K562 (cell line): Measurements from ENCODE around the gene AKNAD1. TPM values are rescaled to one million over a fixed set of nuclear protein-coding genes. Genes with fewer than 3 reads are reported as not detected.

ENCODE experiments used
- ATAC-seq: fragments of 200-7000 bp; cut with Tn5 transposase; 3 replicates; pipeline ENCODE4 v1.9.1; 2020; ENCODE audit warnings: moderate library complexity
- BruUV-seq: library from RNA; stranded (reverse); fragments of 400-500 nt; replicated peaks from 2 replicates; lab custom pipeline; 2021; lab: Mats Ljungman, UMichigan
- CTCF ChIA-PET: fragments of 300-600 bp; formaldehyde crosslinking; extraction: SDS; loops from one replicate; lab custom pipeline; 2021; ENCODE audit warnings: low intra/inter-chr PET ratio; lab: Yijun Ruan, JAX
- POLR2A ChIA-PET: fragments of 300-600, 350-650 bp; sonication (Branson Sonifier 250); formaldehyde crosslinking; extraction: SDS; loops from one replicate; lab custom pipeline; 2021; ENCODE audit warnings: antibody characterized with exemption, inconsistent platforms; lab: Yijun Ruan, JAX
- DNase-seq, 4 experiments: peaks; one replicate each; pipeline versions ENCODE4 v3.0.0 to v3.0.0-alpha.2; 2011 to 2018; ENCODE audit warnings: low spot score in 3 of 4, mixed read lengths in 3 of 4; ENCODE audit errors: extremely low read depth in 1 of 4
- FAIRE-seq: peaks from 2 replicates; lab custom pipeline; 2011; peaks lifted over from hg19 to GRCh38; lab: Jason Lieb, UNC
- H2AFZ ChIP-seq: 2 replicates; pipeline ENCODE4 v1.6.0; 2011; ENCODE audit warnings: low read depth, low read length, control low read depth, inconsistent platforms
- H3K27ac ChIP-seq: fragments of 200-600 bp; 3 replicates; pipeline ENCODE4 v1.8.0; 2011; ENCODE audit warnings: low read depth, mild to moderate bottlenecking, control low read depth, inconsistent platforms, low read length, moderate library complexity, mixed read lengths; ENCODE audit errors: extremely low read depth
- H3K27me3 ChIP-seq, 2 experiments: fragments of 300-600 bp in 1 of 2; 2 replicates in 1 of 2; 3 replicates in 1 of 2; pipeline versions ENCODE4 v1.6.0 to v1.8.0; 2011; ENCODE audit warnings: inconsistent platforms in 2 of 2, low read length in 2 of 2, mild to moderate bottlenecking in 1 of 2, mixed read lengths in 1 of 2, moderate library complexity in 1 of 2; ENCODE audit not compliant: control insufficient read depth in 2 of 2, insufficient read depth in 2 of 2
- H3K36me3 ChIP-seq: fragments of 300-600 bp; 3 replicates; pipeline ENCODE4 v1.8.0; 2011; ENCODE audit warnings: mild to moderate bottlenecking, low read length, inconsistent platforms; ENCODE audit not compliant: control insufficient read depth, insufficient read depth
- H3K4me1 ChIP-seq, 2 experiments: fragments of 200-600 bp in 1 of 2; replicated peaks in 1 of 2; 2 replicates in 1 of 2; 3 replicates in 1 of 2; pipeline versions ENCODE4 v1.5.1 to v1.8.0; 2011; ENCODE audit warnings: inconsistent platforms in 2 of 2, low read length in 2 of 2, mild to moderate bottlenecking in 1 of 2, mixed read lengths in 1 of 2, moderate library complexity in 1 of 2; ENCODE audit not compliant: control insufficient read depth in 2 of 2, insufficient read depth in 2 of 2
- H3K4me2 ChIP-seq: 2 replicates; pipeline ENCODE4 v1.6.1; 2011; ENCODE audit warnings: low read length, control low read depth, inconsistent platforms, mixed read lengths; ENCODE audit not compliant: insufficient read depth
- H3K4me3 ChIP-seq: fragments of 200-600 bp; sonication (generic), shearing (Covaris generic); 2 replicates; pipeline ENCODE4 v1.5.1; 2016; ENCODE audit warnings: control low read depth, inconsistent platforms
- H3K79me2 ChIP-seq: fragments of 200-600 bp; 3 replicates; pipeline ENCODE4 v1.8.0; 2011; ENCODE audit warnings: low read length, inconsistent platforms; ENCODE audit not compliant: control insufficient read depth, insufficient read depth
- H3K9ac ChIP-seq, 2 experiments: 2 replicates each; pipeline versions ENCODE4 v1.6.0 to v1.6.1; 2011; ENCODE audit warnings: low read depth in 2 of 2, low read length in 2 of 2, control low read depth in 1 of 2, inconsistent platforms in 1 of 2, mild to moderate bottlenecking in 1 of 2, mixed read lengths in 1 of 2; ENCODE audit not compliant: insufficient read depth in 1 of 2
- H3K9me1 ChIP-seq: one replicate; pipeline ENCODE4 v1.6.0; 2011; ENCODE audit warnings: inconsistent platforms, mild to moderate bottlenecking, low read length, moderate library complexity; ENCODE audit not compliant: control insufficient read depth, insufficient read depth
- H3K9me3 ChIP-seq: replicated peaks from 2 replicates; pipeline ENCODE4 v1.5.1; 2011; ENCODE audit warnings: low read depth, low read length, inconsistent platforms; ENCODE audit not compliant: control insufficient read depth, insufficient read depth
- H4K20me1 ChIP-seq: replicated peaks from 2 replicates; pipeline ENCODE4 v1.6.1; 2011; ENCODE audit warnings: low read length, inconsistent platforms, mixed read lengths; ENCODE audit not compliant: control insufficient read depth, insufficient read depth
- ADNP ChIP-seq: fragments of 200-800 bp; sonication (Bioruptor generic); IDR thresholded peaks from 2 replicates; pipeline ENCODE4 v1.6.1; 2016; ENCODE audit warnings: missing genetic modification characterization, missing compliant biosample characterization
- BCOR ChIP-seq: fragments of 450-650 bp; IDR thresholded peaks from 2 replicates; pipeline ENCODE4 v1.6.1; 2016
- CHD4 ChIP-seq: fragments of 200-600 bp; sonication (generic); IDR thresholded peaks from 3 replicates; pipeline ENCODE4 v1.6.1; 2012; ENCODE audit warnings: low read depth, mild to moderate bottlenecking, mixed read lengths, low read length, inconsistent platforms; ENCODE audit not compliant: insufficient read depth, insufficient replicate concordance, poor library complexity, severe bottlenecking
- DNMT1 ChIP-seq: fragments of 450-650 bp; IDR thresholded peaks from 2 replicates; pipeline ENCODE4 v1.6.1; 2016; ENCODE audit warnings: antibody characterized with exemption, mild to moderate bottlenecking
- HDAC2 ChIP-seq: fragments of 450-650 bp; IDR thresholded peaks from 2 replicates; pipeline ENCODE4 v1.6.1; 2016; ENCODE audit warnings: mild to moderate bottlenecking
- HEY1 ChIP-seq: fragments of 250-450 bp; sonication (Bioruptor Pico); IDR thresholded peaks from 2 replicates; pipeline ENCODE4 v1.5.0; 2020; ENCODE audit warnings: mild to moderate bottlenecking, moderate library complexity, borderline replicate concordance
- KDM1A ChIP-seq, 2 experiments: fragments of 450-650 bp; IDR thresholded peaks; 2 replicates each; pipeline ENCODE4 v1.6.1; 2016; ENCODE audit warnings: mild to moderate bottlenecking in 2 of 2
- RBM25 ChIP-seq: fragments of 200-400 bp; formaldehyde crosslinking; IDR thresholded peaks from 2 replicates; pipeline ENCODE4 v1.6.1; 2018; ENCODE audit warnings: low read length, low read depth, moderate library complexity; ENCODE audit not compliant: severe bottlenecking
- RCOR1 ChIP-seq, 2 experiments: IDR thresholded peaks; 2 replicates each; pipeline ENCODE4 v1.6.1; 2012; ENCODE audit warnings: low read depth in 2 of 2, low read length in 2 of 2, borderline replicate concordance in 1 of 2, improper control_type of control experiment in 1 of 2
- SMARCA5 ChIP-seq: fragments of 450-650 bp; IDR thresholded peaks from 2 replicates; pipeline ENCODE4 v1.6.1; 2016
- TRIM24 ChIP-seq, 2 experiments: fragments of 450-650 bp; IDR thresholded peaks; 2 replicates each; pipeline ENCODE4 v1.6.1; 2016
- XRCC5 ChIP-seq: fragments of 200-400 bp; formaldehyde crosslinking; IDR thresholded peaks from 2 replicates; pipeline ENCODE4 v1.6.1; 2017; ENCODE audit warnings: low read depth, mild to moderate bottlenecking, low read length
- ZFP36 ChIP-seq: fragments of 150-350 bp; IDR thresholded peaks from 2 replicates; pipeline ENCODE4 v1.6.1; 2018; ENCODE audit warnings: low read length, low read depth; ENCODE audit not compliant: partially characterized antibody
- ZNF12 ChIP-seq: sonication (generic); formaldehyde crosslinking; IDR thresholded peaks from 2 replicates; pipeline ENCODE4 v1.4.0; 2020; ENCODE audit warnings: mild to moderate bottlenecking, missing genetic modification reagents
- ZNF436 ChIP-seq: fragments of 250-450, 450-650 bp; sonication (Bioruptor Pico); formaldehyde crosslinking; IDR thresholded peaks from 2 replicates; pipeline ENCODE4 v1.7.0; 2020; ENCODE audit warnings: mild to moderate bottlenecking
- ZZZ3 ChIP-seq: fragments of 450-650 bp; IDR thresholded peaks from 2 replicates; pipeline ENCODE4 v1.6.1; 2016; ENCODE audit warnings: antibody characterized with exemption, mild to moderate bottlenecking, moderate library complexity
- WGBS: fragments of 100-300 bp; shearing (Covaris generic); methylation state at CpG from one replicate; pipeline ENCODE4 v1.1.6; 2016; ENCODE audit warnings: low coverage, mixed read lengths; ENCODE audit not compliant: insufficient coverage; ENCODE audit errors: missing lambda C conversion rate; 5-methylcytosine and 5-hydroxymethylcytosine counted together
- in situ Hi-C: fragments of 300-500 bp; cut with MboI; formaldehyde crosslinking; loops from 4 replicates; pipeline ENCODE4 v1.15.0; 2018; ENCODE audit warnings: inconsistent platforms, mixed read lengths
- intact Hi-C: fragments of 100-400 bp; cut with micrococcal nuclease; formaldehyde crosslinking; loops from 2 replicates; pipeline ENCODE4 v1.14.2; 2022
- polyA plus RNA-seq, 8 experiments: library from polyadenylated mRNA; depleted of rRNA in 4 of 8; stranded (reverse) in 5 of 8; unstranded in 3 of 8; fragments of >200 nt; fragmentation: Nextera tagmentation in 2 of 8; fragmentation: Illumina TruSeq in 1 of 8; extraction: Ambion mirVana in 2 of 8; extraction: Trizol in 1 of 8; gene quantifications; 2 replicates each; pipeline versions ENCODE4 v1.2.1 to v1.2.3, GENCODE V29; 2011 to 2014; ENCODE audit warnings: inconsistent platforms in 1 of 8, missing spikeins in 1 of 8
- total RNA-seq, 7 experiments: library from RNA; depleted of rRNA in 6 of 7; stranded (reverse); fragments of >200 nt in 6 of 7; fragmentation: Illumina TruSeq in 2 of 7; extraction: Trizol in 2 of 7; gene quantifications; 2 replicates each; pipeline versions ENCODE4 v1.2.1 to v1.2.3, GENCODE V29; 2011 to 2021; ENCODE audit warnings: low replicate concordance in 1 of 7
- TF ChIP-seq, protein P1 (sequence below): fragments of 450-650 bp; IDR thresholded peaks from 2 replicates; pipeline ENCODE4 v1.6.1; 2016; ENCODE audit warnings: missing biosample characterization, missing genetic modification characterization
- TF ChIP-seq, protein P2 (sequence below): IDR thresholded peaks from 2 replicates; pipeline ENCODE4 v1.6.1; 2014; ENCODE audit warnings: antibody characterized with exemption

The AKNAD1 gene
- total and polyA plus RNA-seq, 9 of the 15 experiments (the other 6 are each of a cell fraction or from before 2014, with no cell fraction given), result 0.13 to 0.30 TPM; not detected in 7

DNA sequence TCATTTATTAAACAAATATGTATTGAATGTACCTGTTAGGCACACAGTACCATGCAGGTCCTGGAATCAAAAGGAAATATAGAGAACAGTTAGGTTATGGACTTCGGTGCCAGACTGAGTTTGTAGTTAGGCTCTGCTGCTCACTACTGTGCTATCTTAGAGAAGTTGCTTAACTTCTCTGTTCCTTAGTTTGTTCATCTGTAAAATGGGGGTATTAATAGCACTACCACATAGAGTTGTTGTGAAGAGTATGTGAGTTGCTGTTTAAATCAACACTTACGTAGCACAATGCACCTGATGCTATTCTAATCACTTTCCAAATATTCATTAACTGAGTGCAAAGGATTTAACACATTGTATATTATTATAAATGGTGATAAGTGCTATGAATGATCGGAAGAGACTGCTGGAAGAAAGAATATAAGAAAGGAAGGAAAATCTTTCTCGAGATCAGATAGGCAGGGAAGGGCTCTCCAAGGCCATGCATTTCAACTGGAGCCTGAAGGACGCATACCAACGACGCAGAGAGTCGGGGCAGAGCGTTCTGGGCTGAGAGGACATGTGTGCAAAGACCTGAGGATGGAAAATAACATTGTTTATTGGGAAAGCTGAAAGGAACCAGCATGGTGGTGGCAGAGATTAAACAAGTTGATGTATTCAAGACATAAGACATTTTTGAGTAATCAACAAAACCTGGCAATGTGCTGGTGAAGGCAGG lies 3.5 kb upstream of the AKNAD1 start:
- no peak overlapping the region for H2AFZ ChIP-seq
- TF ChIP-seq SMARCA5, result peak; percentile 81
- no peak for TF ChIP-seq ZZZ3
- TF ChIP-seq HEY1 (CRISPR knock-in tag), result no peak
- TF ChIP-seq RCOR1 (IDR thresholded peaks at IDR 0.05; ENCODE audit: borderline replicate concordance in 1 of 2, low read depth in 2 of 2, low read length in 2 of 2), result 0 out of 4 replicates have a peak, but pooled peaks of 1 of the 2 experiments have one; percentile 21
- TF ChIP-seq ADNP (tag), result peak; percentile 87
- TF ChIP-seq RBM25, result peak; percentile 90
- no peak for TF ChIP-seq DNMT1
- TF ChIP-seq ZNF436 (CRISPR knock-in tag), result no peak
- TF ChIP-seq, protein P1, sequence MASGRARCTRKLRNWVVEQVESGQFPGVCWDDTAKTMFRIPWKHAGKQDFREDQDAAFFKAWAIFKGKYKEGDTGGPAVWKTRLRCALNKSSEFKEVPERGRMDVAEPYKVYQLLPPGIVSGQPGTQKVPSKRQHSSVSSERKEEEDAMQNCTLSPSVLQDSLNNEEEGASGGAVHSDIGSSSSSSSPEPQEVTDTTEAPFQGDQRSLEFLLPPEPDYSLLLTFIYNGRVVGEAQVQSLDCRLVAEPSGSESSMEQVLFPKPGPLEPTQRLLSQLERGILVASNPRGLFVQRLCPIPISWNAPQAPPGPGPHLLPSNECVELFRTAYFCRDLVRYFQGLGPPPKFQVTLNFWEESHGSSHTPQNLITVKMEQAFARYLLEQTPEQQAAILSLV, result no peak
- no peak for TF ChIP-seq XRCC5
- peak; percentile 95 for TF ChIP-seq BCOR
- peak; percentile 67 to 76 for TF ChIP-seq KDM1A (IDR thresholded peaks at IDR 0.05)
- TF ChIP-seq, protein P2, sequence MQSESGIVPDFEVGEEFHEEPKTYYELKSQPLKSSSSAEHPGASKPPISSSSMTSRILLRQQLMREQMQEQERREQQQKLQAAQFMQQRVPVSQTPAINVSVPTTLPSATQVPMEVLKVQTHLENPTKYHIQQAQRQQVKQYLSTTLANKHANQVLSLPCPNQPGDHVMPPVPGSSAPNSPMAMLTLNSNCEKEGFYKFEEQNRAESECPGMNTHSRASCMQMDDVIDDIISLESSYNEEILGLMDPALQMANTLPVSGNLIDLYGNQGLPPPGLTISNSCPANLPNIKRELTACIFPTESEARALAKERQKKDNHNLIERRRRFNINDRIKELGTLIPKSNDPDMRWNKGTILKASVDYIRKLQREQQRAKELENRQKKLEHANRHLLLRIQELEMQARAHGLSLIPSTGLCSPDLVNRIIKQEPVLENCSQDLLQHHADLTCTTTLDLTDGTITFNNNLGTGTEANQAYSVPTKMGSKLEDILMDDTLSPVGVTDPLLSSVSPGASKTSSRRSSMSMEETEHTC, result no peak
- peak; percentile 88 for TF ChIP-seq CHD4
- TF ChIP-seq HDAC2, result peak; percentile 83; the same call in 1 of the 2 replicates
- TF ChIP-seq TRIM24 (IDR thresholded peaks at IDR 0.05), result no peak
- TF ChIP-seq ZNF12 (CRISPR knock-in tag), result no peak
- TF ChIP-seq ZFP36, result peak; percentile 49
- TF ChIP-seq, all 486 proteins: peak for 9
- ATAC-seq (no peak), DNase-seq (no peak), FAIRE-seq (no peak)
- Histone ChIP-seq H3K9ac (no peak overlapping the region), H3K4me1 (no peaks in the 10 kb centered on the region), H3K9me1 (no peaks in the 10 kb centered on the region), H4K20me1 (no peaks in the 10 kb centered on the region), H3K36me3 (no peaks in the 10 kb centered on the region), H3K4me2 (no peak overlapping the region), H3K79me2 (no peaks in the 10 kb centered on the region), H3K27me3 (no peaks in the 10 kb centered on the region; a peak in 2 of 5 replicates), H3K4me3 (no peak overlapping the region), H3K27ac (no peak overlapping the region), H3K9me3 (no peaks in the 10 kb centered on the region)
- 52% methylated on average over 9 of the region's 9 CpGs for WGBS
- ChIA-PET CTCF (no interaction called here), POLR2A (no interaction called here)
- no TSS peak for BruUV-seq
- intact Hi-C loops (no loop called here), in situ Hi-C loops (no loop called here)
